Peyer's patch (tissue), 4 donors: ENCODE measurements around the gene CNTN4. TPM values are rescaled to one million over a fixed set of nuclear protein-coding genes. Genes with fewer than 3 reads are reported as not detected.

Source experiments
- DNase-seq, 3 donors: peaks; one replicate each; pipeline ENCODE4 v3.0.0-alpha.2; 2017 to 2019
- H3K27ac ChIP-seq, 4 donors: fragments of 200-600 bp; sonication (generic); one replicate each; pipeline ENCODE4 v1.5.1; 2016 to 2019
- H3K27me3 ChIP-seq, 2 donors: fragments of 200-600 bp; sonication (generic); one replicate each; pipeline ENCODE4 v1.5.1; 2019
- H3K36me3 ChIP-seq, 3 donors: fragments of 200-600 bp; sonication (generic); one replicate each; pipeline ENCODE4 v1.5.1; 2016 to 2019
- H3K4me1 ChIP-seq, 4 donors: fragments of 200-600 bp; sonication (generic); one replicate each; pipeline ENCODE4 v1.5.1; 2016 to 2019
- H3K4me3 ChIP-seq, 4 donors: fragments of 200-600 bp; sonication (generic); 1 replicate in 3 of 4; 2 replicates in 1 of 4; pipeline ENCODE4 v1.5.1; 2016 to 2019; ENCODE audit warnings: mild to moderate bottlenecking in 1 of 4
- H3K9me3 ChIP-seq, 4 donors: fragments of 200-600 bp; sonication (generic); one replicate each; pipeline ENCODE4 v1.5.1; 2016 to 2019; ENCODE audit warnings: mild to moderate bottlenecking in 1 of 4
- CTCF ChIP-seq, 6 experiments: fragments of 450-650 bp in 4 of 6; fragments of 200-600 bp in 2 of 6; sonication (generic) in 1 of 6; IDR thresholded peaks; one replicate each; pipeline ENCODE4 v1.5.1; 2017 to 2019; ENCODE audit warnings: antibody characterized with exemption in 6 of 6, mild to moderate bottlenecking in 3 of 6, moderate library complexity in 1 of 6
- POLR2A ChIP-seq, 2 donors: fragments of 450-650 bp; IDR thresholded peaks; one replicate each; pipeline ENCODE4 v1.5.1; 2017; ENCODE audit warnings: antibody characterized with exemption in 2 of 2, mild to moderate bottlenecking in 2 of 2, moderate library complexity in 2 of 2
- total RNA-seq, 4 donors: library from RNA; depleted of rRNA; stranded (reverse); fragments of >200 nt; gene quantifications; one replicate each; pipeline ENCODE4 v1.1.0, GENCODE V29; 2016

Gene CNTN4
- total RNA-seq, 4 donors from 2014 or later = 5.4 to 31.1 (median 19.9) TPM

GRCh38 chr3:3081381-3082233 is 982.9 kb downstream of the CNTN4 start:
- H3K27me3 ChIP-seq = no peaks in the 10 kb centered on the region
- H3K36me3 ChIP-seq = no peaks in the 10 kb centered on the region
- no peak for DNase-seq
- H3K4me1 ChIP-seq = no peaks in the 10 kb centered on the region
- H3K4me3 ChIP-seq = no peak overlapping the region
- TF ChIP-seq CTCF (IDR thresholded peaks at IDR 0.05) = no peak
- no peak for TF ChIP-seq POLR2A (IDR thresholded peaks at IDR 0.05)
- no peaks in the 10 kb centered on the region for H3K9me3 ChIP-seq
- H3K27ac ChIP-seq = no peak overlapping the region

- Histone ChIP-seq H3K9me3 (no peaks in the 10 kb centered on the region), H3K27me3 (no peaks in the 10 kb centered on the region), H3K4me1 (no peaks in the 10 kb centered on the region), H3K27ac (no peak overlapping the region), H3K36me3 (no peaks in the 10 kb centered on the region), H3K4me3 (no peak overlapping the region)
- TF ChIP-seq POLR2A (IDR thresholded peaks at IDR 0.05) (no peak), CTCF (IDR thresholded peaks at IDR 0.05) (no peak)
- DNase-seq = no peak
Observed at GRCh38 chr3:3082234-3082924, 983.7 kb downstream of the CNTN4 start.

GRCh38 chr3:3084890-3085289 is 986.2 kb downstream of the CNTN4 start:
- no peak overlapping the region for H3K27ac ChIP-seq
- no peaks in the 10 kb centered on the region for H3K27me3 ChIP-seq
- no peak for DNase-seq
- TF ChIP-seq CTCF (IDR thresholded peaks at IDR 0.05) (no peak), POLR2A (IDR thresholded peaks at IDR 0.05) (no peak)
- no peaks in the 10 kb centered on the region for H3K36me3 ChIP-seq
- no peaks in the 10 kb centered on the region for H3K4me1 ChIP-seq
- no peak overlapping the region for H3K4me3 ChIP-seq
- H3K9me3 ChIP-seq = no peaks in the 10 kb centered on the region

DNA sequence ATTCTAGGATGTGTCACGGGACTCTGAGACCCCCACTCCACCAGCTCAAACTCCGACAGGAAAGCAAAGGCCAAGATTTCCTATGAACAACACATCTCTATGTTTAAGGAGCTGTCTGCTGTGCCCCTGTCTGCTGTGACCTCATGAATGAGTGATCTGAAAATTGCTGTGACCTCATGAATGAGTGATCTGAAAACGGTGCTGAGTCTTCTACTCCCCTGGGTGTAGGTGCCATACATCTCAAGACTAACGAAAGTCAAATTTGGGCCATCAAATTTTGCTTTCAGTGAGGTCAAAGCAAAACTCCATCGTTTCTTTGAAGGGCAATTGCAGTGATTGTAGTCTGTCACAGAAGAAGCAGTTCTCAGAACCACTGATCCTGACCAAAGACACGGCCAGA is 987.1 kb downstream of the CNTN4 start:
- H3K4me3 ChIP-seq = no peak overlapping the region
- no peak for DNase-seq
- H3K36me3 ChIP-seq = no peaks in the 10 kb centered on the region
- no peaks in the 10 kb centered on the region for H3K27me3 ChIP-seq
- no peaks in the 10 kb centered on the region for H3K9me3 ChIP-seq
- no peak for TF ChIP-seq POLR2A (IDR thresholded peaks at IDR 0.05)
- TF ChIP-seq CTCF (IDR thresholded peaks at IDR 0.05) = no peak
- H3K27ac ChIP-seq = no peak overlapping the region
- H3K4me1 ChIP-seq = no peaks in the 10 kb centered on the region

DNA sequence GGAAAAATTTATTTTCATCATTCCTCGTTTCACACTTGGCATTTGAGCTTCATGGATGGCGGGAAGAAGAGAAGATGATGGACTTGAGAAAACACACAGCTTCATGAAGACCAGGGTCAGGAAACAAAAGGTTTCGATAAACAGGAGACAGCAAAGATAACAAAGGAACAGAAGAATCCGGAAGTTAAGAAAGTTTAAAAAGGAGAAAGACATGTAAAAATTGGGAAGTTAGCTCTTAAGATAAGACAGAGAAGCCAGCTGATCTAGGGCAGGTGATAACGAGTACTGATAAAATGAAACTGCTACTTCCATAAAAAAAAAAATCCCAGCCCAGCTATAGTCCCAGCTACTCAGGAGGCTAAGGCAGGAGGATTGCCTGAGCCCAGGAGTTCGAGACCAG is 987.6 kb downstream of the CNTN4 start:
- DNase-seq = no peak
- no peaks in the 10 kb centered on the region for H3K36me3 ChIP-seq
- no peaks in the 10 kb centered on the region for H3K27me3 ChIP-seq
- TF ChIP-seq POLR2A (IDR thresholded peaks at IDR 0.05) (no peak), CTCF (IDR thresholded peaks at IDR 0.05) (no peak)
- H3K4me1 ChIP-seq = no peaks in the 10 kb centered on the region
- no peak overlapping the region for H3K4me3 ChIP-seq
- no peaks in the 10 kb centered on the region for H3K9me3 ChIP-seq
- no peak overlapping the region for H3K27ac ChIP-seq
